KG1 (cell line): ENCODE results near the gene GOLPH3.
"Not testable (repeated sequence)": the region's sequence is repeated elsewhere in the genome, so short reads cannot be mapped to it uniquely, and the experiment has no call there.

Experiments used
- DNase-seq: peaks from one replicate; lab custom pipeline; 2025; lab: John Stamatoyannopoulos, UW

The GOLPH3 gene

GRCh38 chr5:32135086-32135485 lies 39.0 kb downstream of the GOLPH3 start:
- DNase-seq, result no peak

DNA sequence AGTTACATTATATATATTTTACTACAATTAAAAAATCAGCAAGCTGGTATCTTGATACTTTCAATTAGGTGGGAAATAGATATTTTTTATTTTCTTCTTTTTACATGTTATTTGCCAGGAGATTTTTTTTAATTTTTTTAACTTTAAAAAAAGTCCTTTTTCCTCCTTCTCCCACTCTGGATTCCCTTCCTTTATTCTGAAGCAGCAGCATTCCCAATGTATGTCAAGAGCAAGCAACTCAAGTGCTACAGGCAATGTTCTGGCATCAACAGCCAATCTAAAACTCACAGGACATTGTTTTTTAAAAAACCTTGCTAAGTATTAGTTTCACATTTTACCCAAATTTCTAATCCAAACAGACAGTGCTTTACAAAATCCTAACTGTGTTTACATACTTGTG lies 41.4 kb downstream of the GOLPH3 start:
- no peak for DNase-seq

- no peak for DNase-seq
These were observed 42.5 kb downstream of the GOLPH3 start for GRCh38 chr5:32131604-32132003.

DNA sequence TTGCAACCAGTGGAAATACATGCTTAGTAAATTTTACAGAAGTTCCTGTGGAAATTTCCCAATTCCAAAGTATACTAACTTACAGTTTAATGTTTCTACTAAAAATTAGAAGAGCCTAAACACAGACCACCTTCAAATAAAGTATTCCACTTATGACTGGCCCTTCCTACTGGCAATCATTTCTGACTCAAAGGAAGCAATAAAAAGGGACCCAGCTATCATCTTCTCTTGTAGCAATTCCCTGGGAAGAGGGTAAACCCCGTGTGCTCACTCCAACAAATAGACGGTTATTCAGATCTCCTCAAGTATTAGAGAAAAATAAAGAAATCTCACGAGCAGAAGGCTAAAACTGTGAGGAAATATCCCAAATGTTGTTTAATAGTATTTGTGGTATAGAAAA lies 43.3 kb downstream of the GOLPH3 start:
- DNase-seq, result no peak

DNA sequence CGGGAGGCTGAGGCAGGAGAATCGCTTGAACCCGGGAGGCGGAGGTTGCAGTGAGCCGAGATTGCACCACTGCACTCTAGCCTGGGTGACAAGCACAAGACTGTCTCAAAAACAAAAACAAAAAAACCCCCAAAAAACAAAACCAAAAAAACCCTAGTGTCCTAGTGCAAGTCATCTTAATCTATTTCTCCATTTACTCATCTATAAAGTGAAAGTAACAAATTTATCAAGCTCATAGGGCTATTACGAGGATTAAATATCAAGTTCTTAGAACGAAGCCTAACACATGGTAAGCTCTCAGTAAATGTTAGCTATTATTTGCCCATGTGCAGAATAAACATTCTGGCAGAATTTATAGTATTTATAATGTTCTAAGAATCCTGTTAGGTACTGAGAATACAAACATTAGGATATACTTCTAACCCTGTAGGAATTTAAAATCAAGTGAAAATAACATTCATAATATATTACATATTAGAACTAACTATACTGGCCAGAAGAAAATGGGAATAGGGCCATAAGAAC lies 45.0 kb downstream of the GOLPH3 start:
- DNase-seq, result no peak

GRCh38 chr5:32127711-32128110 lies 46.4 kb downstream of the GOLPH3 start:
- no peak for DNase-seq

- DNase-seq, result no peak
These were observed 47.4 kb downstream of the GOLPH3 start for GRCh38 chr5:32126691-32127090.

- DNase-seq, result no peak
These were observed 50.0 kb downstream of the GOLPH3 start for GRCh38 chr5:32123889-32124676.

GRCh38 chr5:32123058-32123805 lies 50.9 kb downstream of the GOLPH3 start:
- no peak for DNase-seq

- DNase-seq, result not testable (repeated sequence)
These were observed 55.2 kb downstream of the GOLPH3 start for GRCh38 chr5:32118922-32119321.

DNA sequence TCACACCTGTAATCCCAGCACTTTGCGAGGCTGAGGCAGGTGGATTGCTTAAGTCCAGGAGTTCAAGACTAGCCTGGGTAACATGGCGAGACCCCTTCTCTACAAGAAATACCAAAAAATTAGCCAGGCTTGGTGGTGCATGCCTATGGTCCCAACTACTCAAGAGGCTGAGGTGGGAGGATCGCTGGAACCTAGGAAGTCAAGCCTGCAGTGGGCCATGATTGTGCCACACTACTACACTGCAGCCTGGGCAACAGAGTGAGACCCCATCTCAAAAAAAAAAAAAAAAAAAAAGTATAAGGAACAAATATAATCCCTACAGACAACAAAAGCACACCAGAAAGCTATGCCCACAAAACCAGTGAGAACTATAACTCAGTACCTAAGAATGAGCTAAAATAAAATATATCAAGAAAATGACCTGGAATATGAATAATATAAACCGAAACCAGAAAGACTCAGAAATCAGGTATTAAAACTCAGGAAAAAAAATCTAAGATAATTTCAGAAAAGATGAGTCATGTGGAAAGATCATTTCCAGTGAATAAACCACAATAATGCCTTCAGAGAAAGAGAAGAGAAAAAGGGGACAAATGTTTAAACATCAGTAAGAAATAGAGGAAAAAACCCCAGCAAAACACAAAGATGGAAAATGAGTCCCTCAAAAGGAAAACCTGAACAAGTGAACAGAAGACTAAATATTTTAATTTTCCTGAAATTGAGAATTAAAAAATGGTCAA lies 57.4 kb downstream of the GOLPH3 start:
- DNase-seq, result no peak

GRCh38 chr5:32115985-32116384 lies 58.1 kb downstream of the GOLPH3 start:
- DNase-seq, result no peak

- no peak for DNase-seq
These were observed 63.9 kb downstream of the GOLPH3 start for GRCh38 chr5:32110111-32110696.

- DNase-seq, result no peak
These were observed 64.9 kb downstream of the GOLPH3 start for GRCh38 chr5:32109236-32109635.

DNA sequence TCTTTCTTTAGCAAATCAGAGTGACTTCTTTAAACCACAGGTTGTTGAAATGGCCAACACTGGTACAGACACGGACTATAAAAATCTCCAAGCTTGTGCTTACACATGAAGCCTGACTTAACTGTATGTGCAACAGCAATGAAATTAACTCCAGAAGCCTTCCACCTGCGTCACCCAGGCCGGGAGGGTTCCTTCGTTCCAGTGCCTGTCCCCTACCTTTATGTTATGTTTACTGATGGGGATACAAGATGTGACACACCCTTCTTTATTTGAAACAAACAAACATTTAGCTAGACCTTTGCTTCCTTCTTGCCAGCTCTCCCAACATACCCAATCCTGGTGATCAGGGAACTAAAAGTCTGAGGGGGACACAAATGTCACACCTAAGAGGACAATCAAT lies 66.0 kb downstream of the GOLPH3 start:
- no peak for DNase-seq

GRCh38 chr5:32107291-32107690 lies 66.8 kb downstream of the GOLPH3 start:
- DNase-seq, result no peak

DNA sequence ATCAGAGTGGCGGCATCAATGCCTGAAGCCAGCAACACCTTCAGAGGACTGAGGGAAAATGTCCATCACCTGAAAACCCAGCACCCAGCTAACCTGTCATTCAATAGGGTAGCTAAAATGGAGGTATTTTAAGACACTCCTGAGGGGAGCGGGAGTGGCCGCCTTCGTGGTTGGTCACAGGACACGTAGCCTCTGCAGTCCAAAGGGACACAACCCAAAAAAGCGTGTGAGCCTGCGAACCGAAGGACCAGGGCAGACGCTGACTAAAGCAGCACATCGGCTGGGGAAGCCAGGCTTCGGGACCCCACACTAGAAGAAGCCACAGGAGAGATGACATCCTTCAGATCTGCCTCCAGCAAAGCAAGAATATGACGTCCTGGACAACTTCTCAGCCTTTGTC lies 70.6 kb downstream of the GOLPH3 start:
- no peak for DNase-seq

DNA sequence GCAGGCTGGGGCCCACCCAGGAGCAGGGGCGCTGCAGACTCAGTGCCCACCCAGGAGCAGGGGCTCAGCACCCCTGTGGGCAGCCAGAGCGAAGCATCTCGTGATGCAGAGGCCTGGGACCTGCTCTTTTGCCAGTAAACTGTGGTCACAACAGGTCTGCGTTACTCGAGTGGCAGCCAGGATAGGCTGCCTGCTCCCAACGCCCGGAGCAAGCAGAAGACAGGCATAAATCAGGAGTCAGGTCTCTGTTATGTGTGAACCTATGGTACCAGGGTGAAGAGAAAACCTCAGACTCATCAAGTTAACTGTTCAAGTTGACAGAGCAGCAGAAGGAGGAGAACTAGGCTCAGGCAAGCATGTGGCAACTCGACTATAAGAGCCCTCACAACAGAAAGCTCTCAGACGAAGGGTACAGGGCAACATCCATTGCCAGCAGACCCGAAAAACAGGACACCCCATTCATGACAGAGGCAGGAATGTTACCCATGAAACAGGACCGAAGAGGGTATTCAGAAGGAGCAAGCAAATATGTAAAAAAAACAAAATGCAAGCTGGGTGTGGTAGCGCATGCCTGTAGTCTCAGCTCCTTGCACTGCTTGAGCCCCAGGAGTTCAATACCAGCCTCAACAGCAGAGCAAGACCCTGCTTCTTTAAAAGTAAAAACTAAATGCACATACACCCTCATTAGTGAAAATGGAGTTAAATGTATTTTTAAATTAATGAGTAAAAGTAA lies 71.7 kb downstream of the GOLPH3 start:
- DNase-seq, result no peak

GRCh38 chr5:32100691-32101302 lies 73.3 kb downstream of the GOLPH3 start:
- DNase-seq, result no peak

GRCh38 chr5:32100230-32100629 lies 73.9 kb downstream of the GOLPH3 start:
- DNase-seq, result no peak

GRCh38 chr5:32099486-32100035 lies 74.6 kb downstream of the GOLPH3 start:
- DNase-seq, result no peak
